OCI-LY7 (cell line): ENCODE results near the gene CORIN. TPM values are rescaled to one million over a fixed set of nuclear protein-coding genes. Genes with fewer than 3 reads are reported as not detected.
A peak's percentile ranks its signal among the peaks of the same experiment; 100 is the strongest.

ENCODE experiments used
- BruUV-seq: library from RNA; stranded (reverse); fragments of 400-500 nt; replicated peaks from 2 replicates; lab custom pipeline; 2021; lab: Mats Ljungman, UMichigan
- CTCF ChIA-PET: fragments of 300-600 bp; sonication (Branson Sonifier 250); formaldehyde crosslinking; loops from one replicate; lab custom pipeline; 2022; ENCODE audit warnings: antibody characterized with exemption; ENCODE audit not compliant: unreplicated experiment; lab: Charles Lee
- POLR2A ChIA-PET: fragments of 300-600 bp; sonication (Branson Sonifier 250); formaldehyde crosslinking; loops from one replicate; lab custom pipeline; 2022; ENCODE audit warnings: antibody characterized with exemption; lab: Charles Lee
- DNase-seq: peaks from one replicate; pipeline ENCODE4 v3.0.0-alpha.2; 2015; ENCODE audit warnings: low spot score
- H2AFZ ChIP-seq: fragments of 200-600 bp; sonication (generic), shearing (Covaris generic); 2 replicates; pipeline ENCODE4 v1.6.1; 2014; ENCODE audit warnings: mild to moderate bottlenecking, antibody characterized with exemption, low read length, moderate library complexity
- H3K27ac ChIP-seq: fragments of 200-600 bp; sonication (generic); 2 replicates; pipeline ENCODE4 v1.5.1; 2014; ENCODE audit warnings: mixed run types, low read depth, mild to moderate bottlenecking, moderate library complexity, low read length, inconsistent platforms; ENCODE audit not compliant: poor library complexity, severe bottlenecking
- H3K36me3 ChIP-seq: fragments of 200-600 bp; sonication (generic); 2 replicates; pipeline ENCODE4 v1.6.1; 2014; ENCODE audit warnings: mild to moderate bottlenecking, antibody characterized with exemption, low read length, moderate library complexity, mixed read lengths; ENCODE audit not compliant: insufficient read depth
- H3K4me1 ChIP-seq: fragments of 200-600 bp; sonication (generic); 2 replicates; pipeline ENCODE4 v1.5.1; 2014; ENCODE audit warnings: mild to moderate bottlenecking, low read length; ENCODE audit not compliant: insufficient read depth, poor library complexity, severe bottlenecking
- H3K4me2 ChIP-seq: fragments of 200-600 bp; sonication (generic); 2 replicates; pipeline ENCODE4 v1.6.1; 2014; ENCODE audit warnings: mild to moderate bottlenecking, low read length
- H3K4me3 ChIP-seq: fragments of 200-600 bp; sonication (generic); 2 replicates; pipeline ENCODE4 v1.5.1; 2014; ENCODE audit warnings: mild to moderate bottlenecking, low read depth, low read length; ENCODE audit not compliant: poor library complexity, severe bottlenecking
- H3K79me2 ChIP-seq: fragments of 200-600 bp; sonication (generic); 2 replicates; pipeline ENCODE4 v1.6.1; 2016; ENCODE audit warnings: low read depth, mild to moderate bottlenecking, low read length, moderate library complexity, mixed read lengths; ENCODE audit not compliant: insufficient read depth
- H3K9me2 ChIP-seq: fragments of 200-600 bp; sonication (generic); 2 replicates; pipeline ENCODE4 v1.6.1; 2016; ENCODE audit warnings: mild to moderate bottlenecking, low read length, mixed read lengths; ENCODE audit not compliant: insufficient read depth
- H3K9me3 ChIP-seq: fragments of 200-600 bp; sonication (generic); 2 replicates; pipeline ENCODE4 v1.6.1; 2014; ENCODE audit warnings: mild to moderate bottlenecking, mixed run types, low read length, mixed read lengths
- H4K20me1 ChIP-seq: fragments of 200-600 bp; sonication (generic); 2 replicates; pipeline ENCODE4 v1.6.1; 2014; ENCODE audit warnings: mild to moderate bottlenecking, antibody characterized with exemption, low read length, moderate library complexity, mixed read lengths; ENCODE audit not compliant: insufficient read depth
- EZH2phosphoT487 ChIP-seq: fragments of 200-600 bp; sonication (generic); IDR thresholded peaks from 2 replicates; pipeline ENCODE4 v1.6.1; 2018; ENCODE audit warnings: low read depth, borderline replicate concordance, mild to moderate bottlenecking, mixed run types, antibody characterized with exemption, low read length, moderate library complexity, mixed read lengths
- intact Hi-C: fragments of 100-400 bp; cut with micrococcal nuclease; formaldehyde crosslinking; loops from one replicate; pipeline ENCODE4 v1.10.0; 2022; ENCODE audit not compliant: unreplicated experiment
- total RNA-seq, 2 experiments: library from RNA; depleted of rRNA in 1 of 2; stranded (reverse); fragments of >200 nt in 1 of 2; shearing (Covaris generic) in 1 of 2; gene quantifications; 2 replicates each; pipeline ENCODE4 v1.2.3, GENCODE V29; 2014 to 2022
- TF ChIP-seq, protein P1 (sequence below): fragments of 200-600 bp; sonication (generic); conservative IDR thresholded peaks from 2 replicates; pipeline ENCODE4 v1.5.1; 2014; ENCODE audit warnings: mild to moderate bottlenecking, antibody characterized with exemption, low read length, moderate library complexity, mixed read lengths

Gene CORIN
- total RNA-seq, 2 experiments from 2014 or later, result 0.40 TPM; not detected in 1

DNA sequence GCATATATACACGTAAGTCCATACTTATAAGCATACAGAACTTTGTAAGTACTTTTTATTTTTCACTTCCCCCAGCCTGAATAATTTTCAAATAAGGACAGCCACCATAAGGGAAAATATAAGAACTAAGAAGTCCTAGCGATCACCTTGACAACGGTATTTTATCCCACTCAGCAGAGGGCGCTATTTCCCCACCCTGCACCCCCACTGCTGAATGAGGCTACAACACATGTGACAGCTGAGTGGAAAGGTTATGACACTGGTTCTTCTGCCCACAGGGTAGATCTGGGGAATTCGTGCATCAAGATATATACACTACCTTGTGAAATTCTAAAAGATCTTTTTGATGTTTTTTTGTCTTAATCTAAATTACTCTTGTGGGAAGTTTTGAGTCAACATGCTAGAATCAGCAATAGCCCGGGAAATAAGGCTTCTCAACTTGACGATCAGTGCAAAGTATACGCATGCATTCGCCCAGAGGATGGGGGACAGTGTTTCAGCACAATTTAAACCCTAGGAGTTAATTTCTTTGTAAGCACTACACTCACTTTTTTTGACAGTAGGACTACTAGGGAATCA, 151.5 kb downstream of the CORIN start:
- intact Hi-C loops, result loop anchor here (1.0 to 5.0 kb wide), 2 partner anchors 151 to 248 kb away; partner anchors contain the start of gene CORIN
- Histone ChIP-seq H3K4me3 (no peak overlapping the region), H3K4me2 (no peak overlapping the region), H3K27ac (no peak overlapping the region), H4K20me1 (no peaks in the 10 kb centered on the region), H3K4me1 (no peaks in the 10 kb centered on the region), H3K9me3 (no peaks in the 10 kb centered on the region), H3K79me2 (no peaks in the 10 kb centered on the region), H3K36me3 (no peaks in the 10 kb centered on the region), H2AFZ (no peak overlapping the region), H3K9me2 (no peaks in the 10 kb centered on the region)
- ChIA-PET POLR2A (no interaction called here), CTCF (no interaction called here)
- peak; percentile 56 for DNase-seq
- no TSS peak for BruUV-seq
- TF ChIP-seq, protein P1, sequence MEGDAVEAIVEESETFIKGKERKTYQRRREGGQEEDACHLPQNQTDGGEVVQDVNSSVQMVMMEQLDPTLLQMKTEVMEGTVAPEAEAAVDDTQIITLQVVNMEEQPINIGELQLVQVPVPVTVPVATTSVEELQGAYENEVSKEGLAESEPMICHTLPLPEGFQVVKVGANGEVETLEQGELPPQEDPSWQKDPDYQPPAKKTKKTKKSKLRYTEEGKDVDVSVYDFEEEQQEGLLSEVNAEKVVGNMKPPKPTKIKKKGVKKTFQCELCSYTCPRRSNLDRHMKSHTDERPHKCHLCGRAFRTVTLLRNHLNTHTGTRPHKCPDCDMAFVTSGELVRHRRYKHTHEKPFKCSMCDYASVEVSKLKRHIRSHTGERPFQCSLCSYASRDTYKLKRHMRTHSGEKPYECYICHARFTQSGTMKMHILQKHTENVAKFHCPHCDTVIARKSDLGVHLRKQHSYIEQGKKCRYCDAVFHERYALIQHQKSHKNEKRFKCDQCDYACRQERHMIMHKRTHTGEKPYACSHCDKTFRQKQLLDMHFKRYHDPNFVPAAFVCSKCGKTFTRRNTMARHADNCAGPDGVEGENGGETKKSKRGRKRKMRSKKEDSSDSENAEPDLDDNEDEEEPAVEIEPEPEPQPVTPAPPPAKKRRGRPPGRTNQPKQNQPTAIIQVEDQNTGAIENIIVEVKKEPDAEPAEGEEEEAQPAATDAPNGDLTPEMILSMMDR, result peak; percentile 96
- no peak for TF ChIP-seq EZH2phosphoT487

DNA sequence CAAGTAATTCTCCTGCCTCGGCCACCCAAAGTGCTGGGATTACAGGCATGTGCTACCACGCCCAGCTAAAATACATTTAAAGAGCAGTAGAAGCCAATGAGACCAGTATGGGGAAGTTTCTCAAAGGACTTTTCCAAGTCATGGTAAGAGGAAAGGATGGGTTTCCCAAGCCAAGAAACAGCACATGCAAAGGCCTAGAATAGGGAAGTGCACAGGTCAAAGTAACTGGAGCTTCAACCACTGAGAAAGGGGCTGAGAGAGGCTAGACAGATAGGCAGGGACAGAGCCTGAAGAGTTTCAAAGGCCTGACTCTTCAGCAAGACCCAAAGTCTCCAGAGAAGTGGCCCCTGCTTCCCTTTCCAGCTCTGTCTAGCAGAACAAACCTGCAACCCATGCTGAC, 162.1 kb downstream of the CORIN start:
- intact Hi-C loops, result no loop called here
- Histone ChIP-seq H3K79me2 (no peaks in the 10 kb centered on the region), H3K9me3 (no peaks in the 10 kb centered on the region), H3K27ac (no peak overlapping the region), H3K4me3 (no peak overlapping the region), H4K20me1 (no peaks in the 10 kb centered on the region), H3K36me3 (no peaks in the 10 kb centered on the region), H2AFZ (no peak overlapping the region), H3K4me2 (no peak overlapping the region), H3K4me1 (no peaks in the 10 kb centered on the region), H3K9me2 (no peaks in the 10 kb centered on the region)
- no TSS peak for BruUV-seq
- ChIA-PET POLR2A (no interaction called here), CTCF (no interaction called here)
- no peak for DNase-seq
- TF ChIP-seq, protein P1, result no peak
- no peak for TF ChIP-seq EZH2phosphoT487

DNA sequence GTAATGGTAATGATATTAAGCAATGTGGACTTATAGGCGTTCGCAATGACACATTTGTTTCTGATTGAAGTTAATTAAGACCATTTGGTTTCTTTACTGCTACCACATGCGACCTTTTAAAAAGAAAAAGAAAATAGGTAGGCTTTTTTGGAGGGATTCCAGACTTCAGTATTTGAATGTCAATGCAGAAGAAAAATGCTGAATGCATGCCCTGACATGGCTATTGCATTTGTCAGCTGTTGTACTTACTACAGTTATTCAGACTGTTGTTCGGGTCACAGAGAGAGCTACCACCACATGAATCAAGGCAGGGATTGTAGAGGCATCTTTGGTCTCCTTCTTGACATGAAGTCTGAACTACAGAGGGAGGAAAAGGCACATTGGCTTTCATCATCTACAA, 163.7 kb downstream of the CORIN start:
- Histone ChIP-seq H3K36me3 (no peaks in the 10 kb centered on the region), H3K27ac (no peak overlapping the region), H3K9me2 (no peaks in the 10 kb centered on the region), H3K4me2 (no peak overlapping the region), H3K79me2 (no peaks in the 10 kb centered on the region), H2AFZ (no peak overlapping the region), H3K9me3 (no peaks in the 10 kb centered on the region), H3K4me3 (no peak overlapping the region), H3K4me1 (no peaks in the 10 kb centered on the region), H4K20me1 (no peaks in the 10 kb centered on the region)
- ChIA-PET POLR2A (no interaction called here), CTCF (no interaction called here)
- no peak for TF ChIP-seq EZH2phosphoT487
- TF ChIP-seq, protein P1, result no peak
- DNase-seq, result no peak
- no TSS peak for BruUV-seq
- intact Hi-C loops, result no loop called here
